ENCODE data around the gene OBSCN. TPM values are rescaled to one million over a fixed set of nuclear protein-coding genes. Genes with fewer than 3 reads are reported as not detected.

The OBSCN gene
- polyA plus RNA-seq, 4 donors: 14.3 to 42.9 (median 24.9) TPM

GRCh38 chr1:228316589-228317387 is 108.9 kb downstream of the OBSCN start:
- no peak for DNase-seq (ENCODE audit: low read depth in 4 of 4, low spot score in 3 of 4)

GRCh38 chr1:228317411-228317828 is 109.6 kb downstream of the OBSCN start:
- DNase-seq (ENCODE audit: low read depth in 4 of 4, low spot score in 3 of 4): no peak

GRCh38 chr1:228317891-228318810 is 110.3 kb downstream of the OBSCN start:
- DNase-seq (ENCODE audit: low read depth in 4 of 4, low spot score in 3 of 4): no peak

- DNase-seq (ENCODE audit: low read depth in 4 of 4, low spot score in 3 of 4): no peak
Measured at GRCh38 chr1:228318823-228319241, 111.0 kb downstream of the OBSCN start.

- no peak for DNase-seq (ENCODE audit: low read depth in 4 of 4, low spot score in 3 of 4)
Measured at GRCh38 chr1:228319352-228320088, 111.7 kb downstream of the OBSCN start.

- no peak for DNase-seq (ENCODE audit: low read depth in 4 of 4, low spot score in 3 of 4)
Measured at GRCh38 chr1:228320394-228320793, 112.5 kb downstream of the OBSCN start.

GRCh38 chr1:228321435-228321834 is 113.6 kb downstream of the OBSCN start:
- DNase-seq (ENCODE audit: low read depth in 4 of 4, low spot score in 3 of 4): no peak

GRCh38 chr1:228321895-228322294 is 114.1 kb downstream of the OBSCN start:
- no peak for DNase-seq (ENCODE audit: low read depth in 4 of 4, low spot score in 3 of 4)

GRCh38 chr1:228323401-228323800 is 115.6 kb downstream of the OBSCN start:
- no peak for DNase-seq (ENCODE audit: low read depth in 4 of 4, low spot score in 3 of 4)

- no peak for DNase-seq (ENCODE audit: low read depth in 4 of 4, low spot score in 3 of 4)
Measured at GRCh38 chr1:228325267-228325666, 117.4 kb downstream of the OBSCN start.

GRCh38 chr1:228329887-228330286 is 122.0 kb downstream of the OBSCN start:
- DNase-seq (ENCODE audit: low read depth in 4 of 4, low spot score in 3 of 4): no peak

GRCh38 chr1:228332797-228333738 is 125.2 kb downstream of the OBSCN start:
- DNase-seq (ENCODE audit: low read depth in 4 of 4, low spot score in 3 of 4): no peak

- no peak for DNase-seq (ENCODE audit: low read depth in 4 of 4, low spot score in 3 of 4)
Measured at GRCh38 chr1:228333739-228334115, 125.9 kb downstream of the OBSCN start.

- DNase-seq (ENCODE audit: low read depth in 4 of 4, low spot score in 3 of 4): no peak
Measured at GRCh38 chr1:228334226-228334935, 126.5 kb downstream of the OBSCN start.

- DNase-seq (ENCODE audit: low read depth in 4 of 4, low spot score in 3 of 4): no peak
Measured at GRCh38 chr1:228334954-228335353, 127.1 kb downstream of the OBSCN start.

- DNase-seq (ENCODE audit: low read depth in 4 of 4, low spot score in 3 of 4): no peak
Measured at GRCh38 chr1:228335406-228336307, 127.8 kb downstream of the OBSCN start.

- DNase-seq (ENCODE audit: low read depth in 4 of 4, low spot score in 3 of 4): no peak
Measured at GRCh38 chr1:228336308-228337030, 128.6 kb downstream of the OBSCN start.

Measured in left renal pelvis (tissue), 4 donors.